OCI-LY3 (cell line): ENCODE results near the gene BIRC5.

ENCODE experiments used
- H2AFZ ChIP-seq: fragments of 200-600, 300-600 bp; shearing (Covaris generic); 2 replicates; pipeline ENCODE4 v1.6.0; 2014; ENCODE audit warnings: antibody characterized with exemption, low read depth, low read length
- H3K27ac ChIP-seq: fragments of 200-600, 300-600 bp; sonication (generic); 2 replicates; pipeline ENCODE4 v1.5.1; 2014; ENCODE audit warnings: mild to moderate bottlenecking, low read length, moderate library complexity, mixed read lengths
- H3K27me3 ChIP-seq: fragments of 200-600, 300-600 bp; sonication (generic); 2 replicates; pipeline ENCODE4 v1.6.1; 2014; ENCODE audit warnings: low read depth, low read length, mixed read lengths
- H3K36me3 ChIP-seq: fragments of 200-600, 300-600 bp; sonication (generic); replicated peaks from 2 replicates; pipeline ENCODE3; 2014; ENCODE audit warnings: low read depth, low read length, mixed read lengths
- H3K4me1 ChIP-seq: fragments of 300-600, 200-600 bp; sonication (generic); 2 replicates; pipeline ENCODE4 v1.6.1; 2014; ENCODE audit warnings: low read length, mixed read lengths
- H3K4me2 ChIP-seq: fragments of 200-600, 300-600 bp; sonication (generic); 2 replicates; pipeline ENCODE4 v1.6.1; 2014; ENCODE audit warnings: low read length, mixed read lengths
- H3K4me3 ChIP-seq: fragments of 300-600, 200-600 bp; sonication (generic); 2 replicates; pipeline ENCODE4 v1.5.1; 2014; ENCODE audit warnings: antibody characterized with exemption, mild to moderate bottlenecking, low read length, moderate library complexity
- H3K79me2 ChIP-seq: fragments of 300-600, 200-600 bp; shearing (Covaris generic); 2 replicates; pipeline ENCODE4 v1.6.1; 2014; ENCODE audit warnings: mild to moderate bottlenecking, low read length, mixed read lengths
- H3K9ac ChIP-seq: fragments of 300-600, 200-600 bp; shearing (Covaris generic); 2 replicates; pipeline ENCODE4 v1.6.0; 2014; ENCODE audit warnings: mild to moderate bottlenecking, low read length, moderate library complexity
- H3K9me3 ChIP-seq: fragments of 200-600, 300-600 bp; shearing (Covaris generic); 2 replicates; pipeline ENCODE4 v1.6.1; 2014; ENCODE audit warnings: low read length, mixed read lengths; ENCODE audit not compliant: insufficient read depth
- H4K20me1 ChIP-seq: fragments of 200-600, 300-600 bp; sonication (generic); 2 replicates; pipeline ENCODE4 v1.6.1; 2016; ENCODE audit warnings: low read length, mixed read lengths; ENCODE audit not compliant: insufficient read depth
- EZH2phosphoT487 ChIP-seq: fragments of 200-600 bp; shearing (Covaris generic); IDR thresholded peaks from 2 replicates; pipeline ENCODE4 v1.6.1; 2018; ENCODE audit warnings: antibody characterized with exemption, mixed run types, low read depth
- TF ChIP-seq, protein P1 (sequence below): fragments of 200-600, 300-600 bp; sonication (generic); IDR thresholded peaks from 2 replicates; pipeline ENCODE4 v1.5.1; 2014; ENCODE audit warnings: antibody characterized with exemption, low read length, low read depth

BIRC5 gene

DNA sequence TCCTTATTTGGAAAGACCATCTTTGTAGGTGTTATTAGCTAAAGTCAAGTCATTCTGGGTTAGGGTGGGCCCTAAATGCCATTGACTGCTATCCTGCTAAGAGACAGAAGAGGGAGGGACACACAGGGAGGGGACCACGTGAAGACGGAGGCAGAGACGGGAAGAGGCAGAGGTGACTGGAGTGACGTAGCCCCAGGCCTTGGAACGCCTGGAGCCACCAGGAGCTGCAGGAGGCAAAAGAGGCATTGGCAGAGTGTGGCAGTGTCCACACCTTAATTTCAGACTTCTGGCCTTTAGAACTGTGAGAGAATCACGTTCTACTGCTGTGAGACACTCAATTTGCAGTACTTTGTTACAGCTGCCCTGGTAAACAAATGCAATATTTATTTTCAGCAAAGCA, 13.6 kb upstream of the BIRC5 start:
- peaks cover 27% of the 10 kb centered on the region for H3K79me2 ChIP-seq
- H3K27ac ChIP-seq, result no peak overlapping the region
- peaks cover 5% of the 10 kb centered on the region for H3K4me1 ChIP-seq
- no peak overlapping the region for H3K9ac ChIP-seq
- H3K27me3 ChIP-seq, result no peaks in the 10 kb centered on the region
- peaks cover 52% of the 10 kb centered on the region for H3K36me3 ChIP-seq
- H2AFZ ChIP-seq, result no peak overlapping the region
- H3K4me2 ChIP-seq, result no peak overlapping the region
- no peaks in the 10 kb centered on the region for H3K9me3 ChIP-seq
- TF ChIP-seq EZH2phosphoT487, result no peak
- TF ChIP-seq, protein P1, sequence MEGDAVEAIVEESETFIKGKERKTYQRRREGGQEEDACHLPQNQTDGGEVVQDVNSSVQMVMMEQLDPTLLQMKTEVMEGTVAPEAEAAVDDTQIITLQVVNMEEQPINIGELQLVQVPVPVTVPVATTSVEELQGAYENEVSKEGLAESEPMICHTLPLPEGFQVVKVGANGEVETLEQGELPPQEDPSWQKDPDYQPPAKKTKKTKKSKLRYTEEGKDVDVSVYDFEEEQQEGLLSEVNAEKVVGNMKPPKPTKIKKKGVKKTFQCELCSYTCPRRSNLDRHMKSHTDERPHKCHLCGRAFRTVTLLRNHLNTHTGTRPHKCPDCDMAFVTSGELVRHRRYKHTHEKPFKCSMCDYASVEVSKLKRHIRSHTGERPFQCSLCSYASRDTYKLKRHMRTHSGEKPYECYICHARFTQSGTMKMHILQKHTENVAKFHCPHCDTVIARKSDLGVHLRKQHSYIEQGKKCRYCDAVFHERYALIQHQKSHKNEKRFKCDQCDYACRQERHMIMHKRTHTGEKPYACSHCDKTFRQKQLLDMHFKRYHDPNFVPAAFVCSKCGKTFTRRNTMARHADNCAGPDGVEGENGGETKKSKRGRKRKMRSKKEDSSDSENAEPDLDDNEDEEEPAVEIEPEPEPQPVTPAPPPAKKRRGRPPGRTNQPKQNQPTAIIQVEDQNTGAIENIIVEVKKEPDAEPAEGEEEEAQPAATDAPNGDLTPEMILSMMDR, result no peak
- no peak overlapping the region for H3K4me3 ChIP-seq
- H4K20me1 ChIP-seq, result 0 out of 2 replicates have a peak, but pooled peaks cover 3% of the 10 kb centered on the region

DNA sequence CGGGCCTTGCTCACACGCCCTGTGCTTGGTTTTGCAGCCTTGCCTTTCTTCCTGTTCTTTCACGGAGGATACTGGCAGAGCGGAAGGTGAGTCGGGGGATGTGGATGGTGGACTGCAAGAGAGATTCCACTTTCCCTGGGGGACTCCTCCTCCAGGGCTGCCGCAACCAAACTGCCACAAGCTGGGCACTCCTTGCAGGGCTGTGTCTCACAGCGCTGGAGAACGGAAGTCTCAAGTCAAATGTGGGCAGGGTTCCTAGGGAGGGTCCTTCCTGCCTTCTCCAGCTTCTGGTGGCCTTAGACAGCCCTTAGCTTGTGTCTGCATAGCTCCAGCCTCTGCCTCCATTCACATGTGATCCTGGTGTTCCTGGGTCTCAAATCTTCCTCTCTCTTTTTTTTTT, 11.4 kb upstream of the BIRC5 start:
- H3K4me3 ChIP-seq, result no peak overlapping the region
- H3K9ac ChIP-seq, result no peak overlapping the region
- H4K20me1 ChIP-seq, result 0 out of 2 replicates have a peak, but pooled peaks cover 3% of the 10 kb centered on the region
- no peaks in the 10 kb centered on the region for H3K9me3 ChIP-seq
- H3K27ac ChIP-seq, result no peak overlapping the region
- H3K4me1 ChIP-seq, result peaks cover 5% of the 10 kb centered on the region
- no peak overlapping the region for H3K4me2 ChIP-seq
- H2AFZ ChIP-seq, result no peak overlapping the region
- H3K36me3 ChIP-seq, result peaks cover 39% of the 10 kb centered on the region
- TF ChIP-seq EZH2phosphoT487, result no peak
- TF ChIP-seq, protein P1, result no peak
- H3K27me3 ChIP-seq, result no peaks in the 10 kb centered on the region
- H3K79me2 ChIP-seq, result peaks cover 18% of the 10 kb centered on the region

DNA sequence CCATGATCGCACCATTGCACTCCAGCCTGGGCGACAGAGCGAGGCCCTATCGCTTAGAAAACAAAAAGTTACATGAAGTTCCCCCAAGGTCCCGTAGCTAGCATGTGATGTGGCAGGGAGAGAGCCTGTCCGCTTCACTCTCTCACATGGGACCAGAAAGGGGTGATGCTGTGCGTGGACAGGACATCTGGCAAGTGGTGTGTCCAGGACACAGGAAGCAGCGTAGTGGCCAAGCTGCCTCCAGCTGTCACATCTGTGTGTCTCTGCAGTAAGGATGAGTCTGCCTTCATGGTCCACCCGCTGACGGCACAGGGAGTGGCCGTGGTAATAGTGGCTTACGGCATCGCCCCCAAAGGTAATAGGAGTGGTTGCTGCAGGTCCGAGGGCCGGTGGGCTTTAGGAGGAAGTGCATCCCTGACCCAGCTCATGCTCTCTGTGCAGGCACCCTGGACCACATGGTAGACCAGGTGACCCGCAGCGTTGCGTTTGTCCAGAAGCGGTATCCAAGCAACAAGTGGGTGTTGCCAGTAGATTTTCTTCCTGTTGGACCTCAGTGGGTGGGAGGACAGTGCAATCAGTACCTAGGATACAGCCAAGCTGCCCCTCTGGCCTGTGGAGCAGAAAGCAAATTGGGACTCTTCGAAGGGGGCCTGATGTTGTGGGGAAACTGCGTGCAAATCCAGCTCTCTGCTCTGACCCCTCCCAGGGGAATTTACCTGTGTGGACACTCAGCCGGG, 9.5 kb upstream of the BIRC5 start:
- H3K4me2 ChIP-seq, result no peak overlapping the region
- H3K27me3 ChIP-seq, result no peaks in the 10 kb centered on the region
- no peak for TF ChIP-seq EZH2phosphoT487
- TF ChIP-seq, protein P1, result no peak
- H3K36me3 ChIP-seq, result peaks cover 25% of the 10 kb centered on the region
- H3K27ac ChIP-seq, result no peak overlapping the region
- H3K4me1 ChIP-seq, result no peaks in the 10 kb centered on the region
- 0 out of 2 replicates have a peak, but pooled peaks cover 2% of the 10 kb centered on the region for H4K20me1 ChIP-seq
- H3K4me3 ChIP-seq, result no peak overlapping the region
- H3K9ac ChIP-seq, result no peak overlapping the region
- H3K9me3 ChIP-seq, result no peaks in the 10 kb centered on the region
- H3K79me2 ChIP-seq, result peaks cover 12% of the 10 kb centered on the region
- H2AFZ ChIP-seq, result no peak overlapping the region

- Histone ChIP-seq H3K9me3 (no peaks in the 10 kb centered on the region), H2AFZ (no peak overlapping the region), H3K4me3 (no peak overlapping the region), H3K27me3 (no peaks in the 10 kb centered on the region), H3K27ac (no peak overlapping the region), H3K4me1 (no peaks in the 10 kb centered on the region), H3K36me3 (peaks cover 22% of the 10 kb centered on the region), H4K20me1 (no peaks in the 10 kb centered on the region), H3K79me2 (peaks cover 6% of the 10 kb centered on the region; the same call in 1 of the 2 replicates), H3K4me2 (no peak overlapping the region), H3K9ac (no peak overlapping the region)
- TF ChIP-seq, protein P1, result no peak
- TF ChIP-seq EZH2phosphoT487, result no peak
Measured at GRCh38 chr17:78205124-78205775, 8.8 kb upstream of the BIRC5 start.
